Prostate gland (tissue), 2 donors: ENCODE results near the gene PRDM16. TPM values are rescaled to one million over a fixed set of nuclear protein-coding genes. Genes with fewer than 3 reads are reported as not detected.

Source experiments
- DNase-seq: peaks from one replicate; pipeline ENCODE4 v3.0.0-alpha.2; 2019; ENCODE audit warnings: low spot score
- H3K27ac ChIP-seq, 2 donors: fragments of 200-600 bp; sonication (generic); 2 replicates each; pipeline ENCODE4 v1.5.1; 2017 to 2019
- H3K27me3 ChIP-seq: fragments of 200-600 bp; sonication (generic); replicated peaks from 2 replicates; pipeline ENCODE4 v1.5.1; 2019; ENCODE audit not compliant: insufficient read depth
- H3K36me3 ChIP-seq, 2 donors: fragments of 200-600 bp; sonication (generic); 1 replicate in 1 of 2; 2 replicates in 1 of 2; pipeline versions ENCODE4 v1.5.1 to v1.8.1; 2017 to 2019
- H3K4me1 ChIP-seq: fragments of 200-600 bp; sonication (generic); replicated peaks from 2 replicates; pipeline ENCODE4 v1.5.1; 2019
- H3K4me3 ChIP-seq, 2 donors: fragments of 200-600 bp; sonication (generic); 2 replicates each; pipeline ENCODE4 v1.5.1; 2017 to 2019
- H3K9me3 ChIP-seq: fragments of 200-600 bp; sonication (generic); 2 replicates; pipeline ENCODE4 v1.5.1; 2017
- POLR2A ChIP-seq: fragments of 450-650 bp; IDR thresholded peaks from one replicate; pipeline ENCODE4 v1.6.1; 2016; ENCODE audit warnings: antibody characterized with exemption, mild to moderate bottlenecking
- POLR2AphosphoS5 ChIP-seq: sonication (generic); formaldehyde crosslinking; IDR thresholded peaks from one replicate; pipeline ENCODE4 v1.6.1; 2017; ENCODE audit warnings: antibody characterized with exemption
- WGBS: methylation state at CpG from one replicate; pipeline ENCODE4 v1.1.5; 2018; 5-methylcytosine and 5-hydroxymethylcytosine counted together
- intact Hi-C: fragments of 100-400 bp; cut with DNase I; formaldehyde crosslinking; loops from one replicate; pipeline ENCODE4 v1.14.2; 2022
- total RNA-seq, 2 donors: library from RNA; depleted of rRNA; stranded (reverse); fragments of >200 nt; gene quantifications; one replicate each; pipeline ENCODE4 v1.1.0, GENCODE V29; 2016
- TF ChIP-seq, protein P1 (sequence below), 4 experiments: fragments of 200-600 bp in 2 of 4; fragments of 450-650 bp in 2 of 4; sonication (generic) in 2 of 4; IDR thresholded peaks; 1 replicate in 3 of 4; 2 replicates in 1 of 4; pipeline ENCODE4 v1.5.1; 2016 to 2019; ENCODE audit warnings: antibody characterized with exemption in 4 of 4, mild to moderate bottlenecking in 2 of 4, moderate library complexity in 2 of 4

The PRDM16 gene
- total RNA-seq, 2 donors from 2014 or later, result 0.23 to 6.5 TPM

DNA sequence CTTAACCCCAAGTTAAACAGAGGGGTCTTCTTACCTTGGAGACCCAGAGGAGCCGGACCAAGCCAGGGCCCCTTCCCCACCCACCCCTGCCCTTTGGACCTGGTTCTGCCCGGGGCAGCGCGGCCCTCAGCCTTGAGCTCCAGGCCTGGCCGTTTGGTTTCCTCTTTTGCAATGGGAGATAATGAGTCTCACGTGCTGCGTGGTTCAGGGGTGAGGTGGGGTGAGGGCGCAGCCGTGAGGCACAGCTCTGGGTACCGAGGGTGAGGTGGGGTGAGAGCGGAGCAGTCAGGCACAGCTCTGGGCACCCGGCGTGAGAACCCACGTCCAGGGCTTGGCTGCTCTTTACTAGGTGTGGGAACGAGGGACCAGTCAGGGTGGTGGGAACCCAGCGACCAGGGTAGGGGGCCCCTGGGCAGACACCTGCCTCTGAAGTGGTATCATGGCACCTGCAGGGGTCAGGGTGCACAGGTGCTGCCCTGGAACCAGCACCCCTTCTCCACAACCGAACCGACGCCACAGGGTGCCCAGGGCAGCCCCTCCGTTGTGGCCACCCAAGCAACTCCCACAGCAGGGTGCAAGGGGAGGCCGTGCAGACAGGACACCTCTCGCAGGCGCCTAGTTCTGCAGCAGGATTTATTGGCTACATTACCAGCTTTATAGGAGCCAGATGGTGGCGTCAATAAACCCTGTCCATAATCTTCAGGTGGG, 182.2 kb downstream of the PRDM16 start:
- TF ChIP-seq POLR2A, result no peak
- no peak for TF ChIP-seq POLR2AphosphoS5
- TF ChIP-seq, protein P1, sequence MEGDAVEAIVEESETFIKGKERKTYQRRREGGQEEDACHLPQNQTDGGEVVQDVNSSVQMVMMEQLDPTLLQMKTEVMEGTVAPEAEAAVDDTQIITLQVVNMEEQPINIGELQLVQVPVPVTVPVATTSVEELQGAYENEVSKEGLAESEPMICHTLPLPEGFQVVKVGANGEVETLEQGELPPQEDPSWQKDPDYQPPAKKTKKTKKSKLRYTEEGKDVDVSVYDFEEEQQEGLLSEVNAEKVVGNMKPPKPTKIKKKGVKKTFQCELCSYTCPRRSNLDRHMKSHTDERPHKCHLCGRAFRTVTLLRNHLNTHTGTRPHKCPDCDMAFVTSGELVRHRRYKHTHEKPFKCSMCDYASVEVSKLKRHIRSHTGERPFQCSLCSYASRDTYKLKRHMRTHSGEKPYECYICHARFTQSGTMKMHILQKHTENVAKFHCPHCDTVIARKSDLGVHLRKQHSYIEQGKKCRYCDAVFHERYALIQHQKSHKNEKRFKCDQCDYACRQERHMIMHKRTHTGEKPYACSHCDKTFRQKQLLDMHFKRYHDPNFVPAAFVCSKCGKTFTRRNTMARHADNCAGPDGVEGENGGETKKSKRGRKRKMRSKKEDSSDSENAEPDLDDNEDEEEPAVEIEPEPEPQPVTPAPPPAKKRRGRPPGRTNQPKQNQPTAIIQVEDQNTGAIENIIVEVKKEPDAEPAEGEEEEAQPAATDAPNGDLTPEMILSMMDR (IDR thresholded peaks at IDR 0.05), result no peak
- DNase-seq, result no peak
- H3K9me3 ChIP-seq, result no peaks in the 10 kb centered on the region
- no peak overlapping the region for H3K27ac ChIP-seq
- no peak overlapping the region for H3K4me3 ChIP-seq
- H3K36me3 ChIP-seq, result no peaks in the 10 kb centered on the region
- H3K27me3 ChIP-seq, result peaks cover 33% of the 10 kb centered on the region
- intact Hi-C loops, result no loop called here
- no peaks in the 10 kb centered on the region for H3K4me1 ChIP-seq
- whole genome bisulfite sequencing, result 70% methylated on average over 24 of the region's 24 CpGs

DNA sequence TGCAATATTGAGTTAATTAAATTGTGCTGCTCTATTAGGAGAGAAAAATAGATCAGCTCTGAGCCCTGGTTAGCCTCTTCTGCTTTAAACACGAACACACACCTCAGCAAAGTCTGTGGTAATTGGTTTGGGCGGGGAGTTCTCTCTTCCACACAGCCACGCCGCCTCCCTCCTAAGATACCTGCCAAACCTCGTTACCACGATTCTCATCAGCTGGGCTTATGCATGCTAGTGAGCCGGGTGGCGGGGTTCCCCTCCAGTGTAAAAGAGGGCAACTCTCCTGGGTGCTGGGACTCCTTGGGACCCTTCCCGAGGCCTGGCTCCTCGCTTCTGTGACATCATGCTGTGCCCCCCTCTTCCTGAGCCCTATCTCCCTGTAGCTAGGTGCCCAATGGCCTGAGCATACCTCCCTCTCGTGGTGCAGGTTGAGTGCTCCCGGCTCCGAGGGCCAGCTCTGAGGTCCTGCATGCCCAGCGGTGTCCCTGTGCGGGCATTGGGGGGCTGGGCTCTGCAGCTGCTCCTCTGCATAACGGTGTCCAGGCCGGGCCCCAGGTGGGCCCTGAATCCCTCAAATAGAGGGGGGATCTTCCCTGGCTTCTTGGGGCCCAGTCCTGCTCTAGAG, 182.9 kb downstream of the PRDM16 start:
- 69% methylated on average over 16 of the region's 17 CpGs for WGBS
- no peaks in the 10 kb centered on the region for H3K9me3 ChIP-seq
- intact Hi-C loops, result no loop called here
- no peak overlapping the region for H3K4me3 ChIP-seq
- peaks cover 27% of the 10 kb centered on the region for H3K27me3 ChIP-seq
- H3K27ac ChIP-seq, result no peak overlapping the region
- no peaks in the 10 kb centered on the region for H3K36me3 ChIP-seq
- TF ChIP-seq, protein P1 (IDR thresholded peaks at IDR 0.05), result no peak
- TF ChIP-seq POLR2AphosphoS5 (no peak), POLR2A (no peak)
- no peaks in the 10 kb centered on the region for H3K4me1 ChIP-seq
- DNase-seq, result no peak

DNA sequence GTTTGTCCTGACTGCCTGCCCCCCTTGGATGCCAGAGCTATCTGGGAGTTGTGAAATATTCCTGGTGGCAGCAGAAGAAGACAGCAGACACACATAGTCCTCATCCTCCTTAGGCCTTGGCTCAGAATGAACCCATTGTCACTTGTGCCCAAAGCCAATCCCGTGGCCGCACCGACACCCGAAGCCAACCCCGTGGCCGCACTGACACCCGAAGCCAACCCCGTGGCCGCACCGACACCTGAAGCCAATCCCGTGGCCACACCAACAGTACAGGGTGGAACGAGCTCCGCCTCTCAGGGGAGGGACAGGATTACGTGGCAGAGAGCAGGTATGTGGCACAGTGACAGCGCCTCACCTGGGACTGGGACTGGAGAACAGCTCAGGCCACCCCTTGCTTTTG, 186.7 kb downstream of the PRDM16 start:
- intact Hi-C loops, result no loop called here
- TF ChIP-seq POLR2AphosphoS5, result no peak
- no peak for TF ChIP-seq POLR2A
- TF ChIP-seq, protein P1 (IDR thresholded peaks at IDR 0.05), result no peak
- 92% methylated on average over 15 of the region's 15 CpGs for WGBS

DNA sequence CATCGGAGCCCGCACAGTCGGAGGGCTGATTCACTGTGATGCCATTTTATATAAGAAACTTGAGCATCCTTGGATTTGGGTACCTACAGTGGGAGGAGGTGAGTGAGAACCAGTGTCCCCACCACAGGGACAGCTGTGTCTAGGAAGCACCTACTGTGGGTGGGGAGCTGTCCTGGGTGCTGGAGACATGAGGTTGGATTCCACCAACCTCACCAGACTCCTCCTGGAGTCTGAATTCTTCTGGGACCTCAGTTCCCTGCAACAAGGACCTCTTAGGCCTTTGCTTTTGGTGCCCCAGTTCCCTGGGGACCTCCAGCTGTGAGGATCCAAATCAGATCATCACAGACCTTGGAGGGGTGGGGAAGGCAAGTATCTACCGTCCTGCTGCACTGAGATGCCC, 188.8 kb downstream of the PRDM16 start:
- Histone ChIP-seq H3K36me3 (no peaks in the 10 kb centered on the region), H3K4me1 (no peaks in the 10 kb centered on the region), H3K27ac (no peak overlapping the region), H3K27me3 (peaks cover 7% of the 10 kb centered on the region), H3K4me3 (no peak overlapping the region), H3K9me3 (no peaks in the 10 kb centered on the region)
- WGBS, result 91% methylated on average over 4 of the region's 4 CpGs
- intact Hi-C loops, result no loop called here
- DNase-seq, result no peak
- no peak for TF ChIP-seq POLR2AphosphoS5
- TF ChIP-seq, protein P1 (IDR thresholded peaks at IDR 0.05), result no peak
- no peak for TF ChIP-seq POLR2A

More for the DNA sequence above, 186.7 kb downstream of the PRDM16 start:
- Histone ChIP-seq H3K4me3 (no peak overlapping the region), H3K36me3 (no peaks in the 10 kb centered on the region), H3K4me1 (no peaks in the 10 kb centered on the region), H3K27me3 (no peaks in the 10 kb centered on the region), H3K9me3 (no peaks in the 10 kb centered on the region), H3K27ac (no peak overlapping the region)
- no peak for DNase-seq
